Activated CD8-positive, alpha-beta memory T cell treated with anti-CD3 and anti-CD28 coated beads for 24 hours (primary cell): ENCODE data around the gene SOD3.

Experiments
- DNase-seq: peaks from one replicate; pipeline ENCODE4 v3.0.0-alpha.2; 2020

The SOD3 gene

GRCh38 chr4:24805566-24805965, 10.2 kb downstream of the SOD3 start:
- DNase-seq, result no peak

GRCh38 chr4:24806206-24806990, 11.0 kb downstream of the SOD3 start:
- DNase-seq, result no peak

GRCh38 chr4:24807611-24808010, 12.2 kb downstream of the SOD3 start:
- no peak for DNase-seq

GRCh38 chr4:24808261-24808660, 12.9 kb downstream of the SOD3 start:
- DNase-seq, result no peak

GRCh38 chr4:24808955-24809354, 13.6 kb downstream of the SOD3 start:
- DNase-seq, result no peak

GRCh38 chr4:24809376-24809775, 14.0 kb downstream of the SOD3 start:
- no peak for DNase-seq

GRCh38 chr4:24809815-24810405, 14.5 kb downstream of the SOD3 start:
- no peak for DNase-seq

- no peak for DNase-seq
Measured at GRCh38 chr4:24810871-24811631, 15.7 kb downstream of the SOD3 start.

- no peak for DNase-seq
Measured at GRCh38 chr4:24813732-24814131, 18.4 kb downstream of the SOD3 start.

- no peak for DNase-seq
Measured at GRCh38 chr4:24816797-24817196, 21.4 kb downstream of the SOD3 start.

- DNase-seq, result no peak
Measured at GRCh38 chr4:24820541-24820940, 25.2 kb downstream of the SOD3 start.

GRCh38 chr4:24824720-24825119, 29.3 kb downstream of the SOD3 start:
- no peak for DNase-seq

GRCh38 chr4:24831637-24832036, 36.3 kb downstream of the SOD3 start:
- DNase-seq, result no peak

GRCh38 chr4:24835696-24836095, 40.3 kb downstream of the SOD3 start:
- no peak for DNase-seq

GRCh38 chr4:24836661-24837242, 41.4 kb downstream of the SOD3 start:
- DNase-seq, result no peak

- DNase-seq, result no peak
Measured at GRCh38 chr4:24837336-24837735, 42.0 kb downstream of the SOD3 start.

- no peak for DNase-seq
Measured at GRCh38 chr4:24837781-24838180, 42.4 kb downstream of the SOD3 start.

- no peak for DNase-seq
Measured at GRCh38 chr4:24840362-24840761, 45.0 kb downstream of the SOD3 start.

- DNase-seq, result no peak
Measured at GRCh38 chr4:24840826-24841543, 45.6 kb downstream of the SOD3 start.

GRCh38 chr4:24842356-24842755, 47.0 kb downstream of the SOD3 start:
- DNase-seq, result no peak

- no peak for DNase-seq
Measured at GRCh38 chr4:24843096-24843495, 47.7 kb downstream of the SOD3 start.

GRCh38 chr4:24845132-24845531, 49.8 kb downstream of the SOD3 start:
- DNase-seq, result no peak

- no peak for DNase-seq
Measured at GRCh38 chr4:24845902-24846301, 50.5 kb downstream of the SOD3 start.
